Coronary artery (tissue), 2 donors: ENCODE results near the gene CARD9.

ENCODE experiments used
- DNase-seq: peaks from one replicate; pipeline ENCODE4 v3.0.0-alpha.2; 2017; ENCODE audit warnings: low spot score
- H3K27ac ChIP-seq, 2 donors: fragments of 200-600 bp; sonication (generic); one replicate each; pipeline ENCODE4 v1.5.1; 2016 to 2019
- H3K4me3 ChIP-seq: fragments of 200-600 bp; sonication (generic); 2 replicates; pipeline ENCODE4 v1.5.1; 2016; ENCODE audit warnings: mild to moderate bottlenecking, moderate library complexity
- CTCF ChIP-seq: fragments of 200-600 bp; sonication (generic); IDR thresholded peaks from one replicate; pipeline ENCODE4 v1.5.1; 2019; ENCODE audit warnings: antibody characterized with exemption

CARD9 gene

GRCh38 chr9:136387217-136387616, 13.7 kb upstream of the CARD9 start:
- no peak for TF ChIP-seq CTCF
- Histone ChIP-seq H3K4me3 (no peak overlapping the region), H3K27ac (no peak overlapping the region)
- DNase-seq: no peak

- no peak for DNase-seq
- no peak overlapping the region for H3K4me3 ChIP-seq
- H3K27ac ChIP-seq: no peak overlapping the region
- no peak for TF ChIP-seq CTCF
Observed at GRCh38 chr9:136386018-136386417, 12.5 kb upstream of the CARD9 start.

- TF ChIP-seq CTCF: no peak
- Histone ChIP-seq H3K27ac (no peak overlapping the region), H3K4me3 (no peak overlapping the region)
- DNase-seq: no peak
Observed at GRCh38 chr9:136385015-136385414, 11.5 kb upstream of the CARD9 start.

- TF ChIP-seq CTCF: no peak
- H3K27ac ChIP-seq: no peak overlapping the region
- H3K4me3 ChIP-seq: no peak overlapping the region
- no peak for DNase-seq
Observed at GRCh38 chr9:136383436-136383835, 10.0 kb upstream of the CARD9 start.

- no peak overlapping the region for H3K27ac ChIP-seq
- no peak overlapping the region for H3K4me3 ChIP-seq
- no peak for DNase-seq
- no peak for TF ChIP-seq CTCF
Observed at GRCh38 chr9:136381966-136382513, 8.6 kb upstream of the CARD9 start.

GRCh38 chr9:136381311-136381710, 7.8 kb upstream of the CARD9 start:
- no peak for DNase-seq
- Histone ChIP-seq H3K27ac (no peak overlapping the region), H3K4me3 (no peak overlapping the region)
- TF ChIP-seq CTCF: no peak

GRCh38 chr9:136380381-136380780, 6.9 kb upstream of the CARD9 start:
- no peak for TF ChIP-seq CTCF
- Histone ChIP-seq H3K4me3 (no peak overlapping the region), H3K27ac (no peak overlapping the region)
- no peak for DNase-seq
